GM13977 (cell line): Measurements from ENCODE around the gene KANSL3.

Experiments used
- DNase-seq: peaks from one replicate; pipeline ENCODE4 v3.0.0; 2012; ENCODE audit warnings: low spot score
- in situ Hi-C: fragments of 300-500 bp; cut with MboI; formaldehyde crosslinking; loops from one replicate; pipeline ENCODE4 v1.12.0; 2022; ENCODE audit warnings: low sequenced_read_pairs, low pct_unique_long_range_greater_than_20kb, mixed read lengths, inconsistent platforms; ENCODE audit not compliant: unreplicated experiment
- TF ChIP-seq, protein P1 (sequence below): IDR thresholded peaks from 2 replicates; pipeline ENCODE4 v1.5.1; 2012; ENCODE audit warnings: mild to moderate bottlenecking, control low read depth; ENCODE audit not compliant: insufficient read depth; ENCODE audit errors: extremely low read depth, missing control alignments

KANSL3 gene

DNA sequence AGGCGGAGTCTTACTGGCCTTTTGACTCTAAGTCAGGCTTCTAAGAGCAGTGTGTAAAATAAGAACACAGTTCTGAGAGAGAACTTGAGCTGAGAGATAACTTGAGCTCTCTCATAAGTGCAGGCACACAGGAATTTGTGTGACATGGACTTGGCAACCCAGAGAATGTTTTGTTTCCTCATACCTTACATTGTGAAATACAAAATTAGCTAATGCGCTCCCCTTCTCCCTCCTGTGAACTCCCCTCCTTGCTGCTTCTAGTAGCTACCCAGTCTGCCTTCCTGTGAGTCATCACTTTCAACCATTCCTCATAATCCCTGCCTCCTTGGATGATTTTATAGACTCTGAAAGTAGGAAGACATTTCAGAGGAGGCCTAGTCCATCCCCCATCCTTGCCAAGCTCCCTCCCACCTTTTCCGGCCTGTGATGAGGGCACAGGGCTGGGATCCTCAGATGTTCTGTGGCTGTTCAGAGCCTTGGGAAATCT, 27.0 kb upstream of the KANSL3 start:
- TF ChIP-seq, protein P1, sequence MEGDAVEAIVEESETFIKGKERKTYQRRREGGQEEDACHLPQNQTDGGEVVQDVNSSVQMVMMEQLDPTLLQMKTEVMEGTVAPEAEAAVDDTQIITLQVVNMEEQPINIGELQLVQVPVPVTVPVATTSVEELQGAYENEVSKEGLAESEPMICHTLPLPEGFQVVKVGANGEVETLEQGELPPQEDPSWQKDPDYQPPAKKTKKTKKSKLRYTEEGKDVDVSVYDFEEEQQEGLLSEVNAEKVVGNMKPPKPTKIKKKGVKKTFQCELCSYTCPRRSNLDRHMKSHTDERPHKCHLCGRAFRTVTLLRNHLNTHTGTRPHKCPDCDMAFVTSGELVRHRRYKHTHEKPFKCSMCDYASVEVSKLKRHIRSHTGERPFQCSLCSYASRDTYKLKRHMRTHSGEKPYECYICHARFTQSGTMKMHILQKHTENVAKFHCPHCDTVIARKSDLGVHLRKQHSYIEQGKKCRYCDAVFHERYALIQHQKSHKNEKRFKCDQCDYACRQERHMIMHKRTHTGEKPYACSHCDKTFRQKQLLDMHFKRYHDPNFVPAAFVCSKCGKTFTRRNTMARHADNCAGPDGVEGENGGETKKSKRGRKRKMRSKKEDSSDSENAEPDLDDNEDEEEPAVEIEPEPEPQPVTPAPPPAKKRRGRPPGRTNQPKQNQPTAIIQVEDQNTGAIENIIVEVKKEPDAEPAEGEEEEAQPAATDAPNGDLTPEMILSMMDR = no peak
- in situ Hi-C loops = no loop called here
- no peak for DNase-seq

DNA sequence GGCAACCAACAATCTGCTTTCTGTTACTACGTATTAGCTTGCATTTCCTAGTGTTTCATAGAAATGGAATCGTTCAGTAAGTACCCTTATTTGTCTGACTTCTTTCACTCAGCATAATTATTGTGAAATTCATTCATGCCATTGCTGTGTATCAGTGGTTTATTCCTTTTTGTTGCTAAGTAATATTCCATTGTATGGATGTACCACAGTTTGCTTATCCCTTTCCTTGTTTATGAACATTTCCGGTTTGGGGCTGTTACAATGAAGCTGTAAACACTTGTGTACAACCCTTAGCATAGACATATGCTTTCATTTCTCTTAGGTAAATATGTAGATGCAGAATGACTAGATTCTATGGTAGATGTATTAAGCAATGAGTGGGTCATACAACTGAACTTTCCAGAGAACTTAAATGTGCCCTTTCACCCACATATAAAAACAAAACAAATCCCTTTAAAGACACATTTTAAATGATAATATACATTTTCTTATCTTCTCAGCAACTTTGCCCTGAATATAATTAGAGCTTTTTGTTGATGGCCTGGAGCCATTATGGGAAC, 26.3 kb upstream of the KANSL3 start:
- TF ChIP-seq, protein P1 = no peak
- in situ Hi-C loops = no loop called here
- no peak for DNase-seq

DNA sequence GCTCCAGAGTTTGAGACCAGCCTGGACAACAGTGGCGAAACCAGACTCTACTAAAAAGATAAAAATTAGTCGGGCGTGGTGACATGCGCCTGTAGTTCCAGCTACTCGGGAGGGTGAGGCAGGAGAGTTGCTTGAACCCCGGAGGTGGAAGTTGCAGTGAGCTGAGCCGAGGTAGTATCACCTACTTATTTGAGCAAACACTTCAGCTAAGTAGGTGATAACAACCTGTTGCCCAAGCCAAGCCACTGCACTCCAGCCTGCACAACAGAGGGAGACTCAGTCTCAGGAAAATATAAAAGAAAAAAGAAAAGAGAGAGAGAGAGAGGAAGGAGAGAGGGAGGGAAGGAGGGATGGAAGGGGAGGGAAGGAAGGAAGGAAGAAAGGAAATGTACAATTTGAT, 25.7 kb upstream of the KANSL3 start:
- in situ Hi-C loops = no loop called here
- TF ChIP-seq, protein P1 = no peak
- no peak for DNase-seq

DNA sequence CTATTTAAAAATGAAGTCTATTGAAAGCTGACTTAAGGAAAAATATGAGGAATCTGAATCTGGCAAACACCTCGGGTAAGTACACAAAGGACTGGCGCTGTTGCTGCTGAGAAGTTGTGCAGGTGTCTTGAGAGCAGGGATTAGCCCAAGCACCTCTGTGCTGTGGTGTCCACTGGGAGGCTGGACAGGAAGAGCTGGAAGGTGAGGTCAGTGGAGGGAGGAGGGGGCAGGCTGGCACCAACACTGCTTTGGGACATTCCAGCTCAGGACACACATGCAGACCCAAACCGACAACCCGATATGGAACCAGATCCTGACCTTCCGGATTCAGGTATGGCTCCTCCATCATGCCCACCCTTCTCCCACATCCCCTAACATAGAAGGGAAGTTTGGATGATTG, 25.1 kb upstream of the KANSL3 start:
- in situ Hi-C loops = no loop called here
- TF ChIP-seq, protein P1 = no peak
- DNase-seq = no peak

GRCh38 chr2:96662360-96662759, 24.2 kb upstream of the KANSL3 start:
- in situ Hi-C loops = no loop called here
- TF ChIP-seq, protein P1 = no peak
- DNase-seq = no peak

DNA sequence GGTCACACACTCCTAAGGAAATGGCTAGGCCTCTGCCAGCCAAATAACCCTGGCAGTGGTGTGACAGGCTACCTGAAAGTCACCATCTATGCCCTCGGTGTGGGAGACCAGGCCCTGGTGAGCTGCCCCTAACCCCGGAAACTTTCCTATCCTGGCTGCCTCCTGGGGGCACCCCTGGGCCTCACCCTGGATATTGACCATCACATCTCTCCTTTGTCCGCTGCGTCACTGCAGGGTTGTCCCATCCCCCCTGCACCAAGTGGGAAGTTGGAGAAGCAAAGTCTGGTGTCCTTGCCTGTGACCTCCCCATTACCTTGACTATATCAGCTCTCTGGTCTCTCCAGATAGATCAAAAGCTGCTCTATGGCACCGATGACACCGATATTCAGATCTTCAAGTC, 23.2 kb upstream of the KANSL3 start:
- in situ Hi-C loops = no loop called here
- TF ChIP-seq, protein P1 = no peak
- DNase-seq = no peak

DNA sequence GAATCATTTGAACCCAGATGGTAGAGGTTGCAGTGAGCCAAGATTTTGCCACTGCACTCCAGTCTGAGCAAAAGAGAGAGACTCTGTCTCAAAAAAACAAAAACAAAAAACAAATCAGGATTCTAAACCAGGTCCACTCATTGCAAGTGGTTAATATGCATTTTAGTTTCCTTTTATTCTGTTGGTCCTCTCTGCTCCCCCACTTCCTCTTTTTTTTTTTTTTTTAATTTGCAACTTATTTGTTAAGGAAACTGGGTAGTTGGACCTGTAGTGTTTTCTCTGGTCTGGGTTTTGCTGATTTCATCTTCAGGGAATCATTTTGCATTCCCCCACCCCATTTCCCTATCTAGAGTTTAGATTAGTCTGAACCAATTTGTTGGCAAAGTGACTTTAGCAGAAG, 18.4 kb upstream of the KANSL3 start:
- TF ChIP-seq, protein P1 = no peak
- in situ Hi-C loops = no loop called here
- no peak for DNase-seq
